Right atrium auricular region (tissue), 2 donors: ENCODE measurements around the gene ALDH18A1. TPM values are rescaled to one million over a fixed set of nuclear protein-coding genes. Genes with fewer than 3 reads are reported as not detected.

Experiments
- total RNA-seq, 2 donors: library from RNA; depleted of rRNA; stranded (reverse); fragments of >200 nt; gene quantifications; one replicate each; pipeline ENCODE4 v1.1.0, GENCODE V29; 2016

ALDH18A1 gene
- total RNA-seq, 2 donors from 2014 or later, result 13.7 to 17.6 TPM

Other genes with a start within 250 kb of the ALDH18A1 start
- gene SORBS1, start 95.3 kb downstream of the ALDH18A1 start, total RNA-seq, result 100 to 1,000 TPM; 742 to 815 TPM
- 10 to 100 TPM; 14.1 to 15.6 TPM for gene TCTN3, start 37.2 kb upstream of the ALDH18A1 start, total RNA-seq
- gene ENTPD1, start 99.5 kb upstream of the ALDH18A1 start, total RNA-seq, result 10 to 100 TPM; 12.3 to 15.0 TPM